ENCODE measurements around the gene C1GALT1.
"Not testable (repeated sequence)": the region's sequence is repeated elsewhere in the genome, so short reads cannot be mapped to it uniquely, and the experiment has no call there.

Gene C1GALT1

DNA sequence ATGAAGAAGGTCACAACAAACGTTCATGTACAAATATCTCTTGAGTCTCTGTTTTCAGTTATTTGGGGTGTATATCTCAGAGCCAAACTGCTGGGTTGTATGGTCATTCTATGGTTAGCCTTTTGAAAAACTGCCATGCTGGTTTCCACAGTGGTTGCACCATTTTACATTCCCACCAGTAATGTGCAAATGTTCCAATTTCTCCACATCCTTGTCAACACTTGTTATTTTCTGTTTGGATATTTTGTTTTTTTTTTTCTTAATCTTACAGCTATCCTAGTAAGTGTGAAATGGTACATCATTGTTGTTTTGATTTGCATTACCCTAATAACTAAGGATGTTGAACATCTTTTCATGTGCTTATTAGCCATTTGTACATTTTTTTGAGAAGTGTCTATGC, 13.0 kb upstream of the C1GALT1 start:
- DNase-seq (ENCODE audit: low read depth, low spot score), result no peak

GRCh38 chr7:7173956-7174632, 8.2 kb upstream of the C1GALT1 start:
- DNase-seq (ENCODE audit: low read depth, low spot score), result no peak

DNA sequence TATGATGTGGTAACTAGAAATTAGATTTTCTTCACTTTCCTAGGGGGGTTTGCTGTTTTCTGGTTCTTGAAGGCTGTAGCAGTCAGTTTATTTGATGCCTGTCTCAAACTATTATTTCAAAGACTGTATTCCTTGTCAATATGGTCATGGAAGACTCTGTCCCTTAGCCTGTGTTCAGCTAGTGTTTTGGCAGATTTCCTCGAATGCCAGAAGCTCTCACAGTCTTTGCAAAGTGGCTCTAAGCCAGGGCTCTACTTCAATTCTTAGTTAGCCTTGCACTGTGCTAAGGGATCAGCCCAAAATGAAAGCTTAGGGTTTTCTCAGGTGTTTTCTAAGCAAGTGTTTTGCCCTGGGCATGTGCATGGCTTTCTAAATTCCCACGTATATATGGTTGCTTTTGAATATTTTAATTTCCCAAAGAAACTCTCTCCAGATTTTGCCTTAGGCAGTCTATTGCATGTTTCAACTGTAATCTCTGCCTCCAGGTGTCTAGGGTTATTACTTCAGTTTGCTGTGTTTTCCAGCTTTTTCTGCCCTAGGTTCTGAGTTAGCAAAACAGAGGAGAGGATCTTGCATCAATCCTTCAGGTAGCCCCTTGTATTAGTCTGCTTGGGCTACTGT, 7.2 kb upstream of the C1GALT1 start:
- peak; percentile 49 for DNase-seq (ENCODE audit: low read depth, low spot score)

DNA sequence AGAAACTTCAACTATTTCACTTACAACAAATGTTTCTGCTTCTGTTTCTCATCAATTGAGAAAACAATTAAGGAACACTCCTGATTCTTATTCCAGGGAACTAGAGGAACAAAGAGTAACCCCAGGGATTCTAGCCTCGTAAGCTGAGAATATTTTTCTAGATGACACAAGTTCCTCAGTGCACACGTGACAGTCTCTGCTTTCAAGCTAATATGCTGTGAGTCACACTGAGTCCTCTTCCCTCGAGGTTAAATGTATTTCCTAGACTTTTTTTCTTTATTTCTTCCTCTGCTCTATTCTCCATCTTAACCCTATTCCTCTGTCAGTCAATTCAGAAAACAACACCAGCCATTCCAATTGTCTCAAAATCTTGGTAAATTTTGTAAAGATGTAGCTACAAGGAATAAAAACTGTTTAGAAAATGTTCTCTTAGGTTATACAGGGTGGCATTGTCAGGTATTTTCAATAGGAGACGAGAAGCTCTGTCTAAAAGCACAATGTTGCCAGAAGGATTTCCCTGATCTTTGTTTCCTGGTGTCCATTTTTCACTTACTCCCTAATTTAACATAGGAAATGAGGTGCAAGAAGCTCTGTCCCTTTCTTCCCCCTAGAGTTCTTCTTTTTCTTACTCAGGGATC, 5.8 kb upstream of the C1GALT1 start:
- peak; percentile 78 for DNase-seq (ENCODE audit: low read depth, low spot score)

GRCh38 chr7:7177044-7177517, 5.3 kb upstream of the C1GALT1 start:
- peak; percentile 84 for DNase-seq (ENCODE audit: low read depth, low spot score)

GRCh38 chr7:7178081-7178480, 4.3 kb upstream of the C1GALT1 start:
- DNase-seq (ENCODE audit: low read depth, low spot score), result no peak

GRCh38 chr7:7178906-7179305, 3.4 kb upstream of the C1GALT1 start:
- no peak for DNase-seq (ENCODE audit: low read depth, low spot score)

- DNase-seq (ENCODE audit: low read depth, low spot score), result no peak
These were observed 1.5 kb upstream of the C1GALT1 start for GRCh38 chr7:7180725-7181449.

DNA sequence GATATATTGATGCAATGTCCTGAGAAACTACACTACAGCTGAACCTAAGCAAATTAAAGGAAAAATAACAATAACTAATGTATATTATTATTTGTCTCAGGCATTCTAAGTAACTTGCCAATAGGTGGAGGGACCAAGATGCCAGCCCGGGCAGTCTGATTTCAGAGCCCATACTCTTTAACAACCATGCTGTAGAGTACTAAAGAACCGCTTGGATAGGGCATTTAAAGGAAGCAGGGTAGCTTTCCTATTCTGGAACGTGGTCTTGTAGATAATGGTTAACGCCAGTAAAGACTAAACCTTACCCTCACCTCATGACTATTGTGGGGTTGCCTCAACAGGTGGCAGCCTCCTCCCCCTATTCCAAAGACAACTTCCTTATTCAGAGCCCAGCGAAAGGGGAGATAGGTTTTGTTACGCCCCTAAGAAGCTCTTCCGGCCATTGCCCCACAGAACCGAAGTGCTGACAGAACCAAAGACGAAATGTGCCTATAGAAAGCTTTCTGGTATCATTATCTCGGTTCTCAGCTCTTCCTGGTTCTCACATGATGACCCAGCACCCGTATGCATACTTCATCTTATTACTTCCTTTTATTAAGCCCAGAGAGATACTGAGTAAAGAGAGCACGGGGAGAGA, 707 bp upstream of the C1GALT1 start:
- DNase-seq (ENCODE audit: low read depth, low spot score), result peak; percentile 50

- peak; percentile 66 for DNase-seq (ENCODE audit: low read depth, low spot score)
These were observed 905 bp downstream of the C1GALT1 start for GRCh38 chr7:7183061-7183837.

- no peak for DNase-seq (ENCODE audit: low read depth, low spot score)
These were observed 1.6 kb downstream of the C1GALT1 start for GRCh38 chr7:7183838-7184463.

DNA sequence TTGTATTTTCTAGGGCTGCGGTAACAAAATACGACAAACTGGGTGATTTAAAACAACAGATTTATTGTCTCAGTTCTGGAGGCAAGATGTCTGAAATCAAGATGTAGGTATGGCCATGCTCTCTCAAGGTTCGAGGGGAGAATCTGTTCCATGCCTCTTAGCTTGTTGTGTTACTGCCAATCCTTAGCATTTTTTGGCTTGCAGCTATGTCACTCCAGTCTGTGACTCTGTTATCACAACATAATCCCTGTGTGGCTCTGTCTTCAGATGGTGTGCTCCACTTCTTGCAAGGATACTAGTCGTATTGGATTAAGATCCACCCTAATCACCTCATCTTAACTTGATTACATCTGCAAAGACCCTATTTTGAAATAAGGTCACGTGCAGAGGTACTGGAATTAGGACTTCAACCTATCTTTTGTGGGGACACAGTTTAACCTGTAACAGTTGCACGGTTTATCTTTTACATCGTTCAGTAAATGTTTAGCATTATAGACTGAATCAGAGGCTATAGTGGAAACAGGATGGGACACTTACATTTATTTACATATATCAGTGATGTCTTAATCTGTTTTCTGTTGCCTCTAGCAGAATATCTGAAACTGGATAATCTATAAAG, 3.1 kb downstream of the C1GALT1 start:
- no peak for DNase-seq (ENCODE audit: low read depth, low spot score)

DNA sequence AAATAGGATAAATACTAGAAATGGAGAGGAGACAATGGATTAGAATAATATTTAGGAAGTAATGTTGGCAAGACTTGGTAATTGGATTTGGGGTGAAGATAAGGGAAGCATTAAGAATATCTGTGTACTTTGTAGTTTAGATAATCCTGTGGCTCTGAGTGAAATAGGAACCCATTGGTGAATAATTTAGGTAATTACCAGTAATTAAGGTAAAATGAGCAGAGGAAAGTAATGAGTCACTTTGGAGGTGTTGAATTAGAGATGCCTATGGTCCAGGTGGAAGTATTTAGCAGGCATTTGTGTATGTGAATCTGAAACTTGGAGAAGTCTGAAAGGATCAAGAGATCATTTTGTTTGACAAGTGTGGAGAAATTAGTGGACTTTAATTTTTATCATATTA, 5.7 kb downstream of the C1GALT1 start:
- no peak for DNase-seq (ENCODE audit: low read depth, low spot score)

DNA sequence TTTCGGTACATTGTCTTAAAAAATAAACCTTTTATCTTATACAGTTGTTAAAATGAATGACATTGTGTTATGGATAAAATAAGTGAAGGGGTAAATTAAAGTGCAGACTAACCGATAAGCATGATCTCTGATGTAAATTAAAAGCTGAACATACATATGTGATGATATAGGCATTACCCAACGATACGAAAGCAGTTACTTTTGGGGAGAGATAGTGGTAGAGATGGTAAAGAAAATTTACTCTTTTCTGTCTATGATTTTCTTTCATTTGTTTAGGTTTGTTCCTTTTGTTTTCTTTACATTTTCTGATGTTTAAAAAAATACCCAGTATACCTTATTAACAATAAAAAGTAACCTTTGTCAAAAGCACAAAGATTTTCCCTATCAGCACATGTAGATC, 6.4 kb downstream of the C1GALT1 start:
- DNase-seq (ENCODE audit: low read depth, low spot score), result no peak

- DNase-seq (ENCODE audit: low read depth, low spot score), result peak; percentile 65
These were observed 7.8 kb downstream of the C1GALT1 start for GRCh38 chr7:7190142-7190541.

- no peak for DNase-seq (ENCODE audit: low read depth, low spot score)
These were observed 8.8 kb downstream of the C1GALT1 start for GRCh38 chr7:7191137-7191536.

GRCh38 chr7:7192798-7193788, 10.7 kb downstream of the C1GALT1 start:
- DNase-seq (ENCODE audit: low read depth, low spot score), result not testable (repeated sequence)

- not testable (repeated sequence) for DNase-seq (ENCODE audit: low read depth, low spot score)
These were observed 17.2 kb downstream of the C1GALT1 start for GRCh38 chr7:7199592-7199991.

- DNase-seq (ENCODE audit: low read depth, low spot score), result not testable (repeated sequence)
These were observed 17.9 kb downstream of the C1GALT1 start for GRCh38 chr7:7200255-7200654.
